HG02981 (cell line): Measurements from ENCODE around the gene CCDC86.

Experiments
- ATAC-seq: cut with Tn5 transposase; IDR thresholded peaks from one replicate; pipeline ENCODE4 v1.9.1; 2021; ENCODE audit warnings: mild to moderate bottlenecking, moderate library complexity; ENCODE audit not compliant: unreplicated experiment

Gene CCDC86

GRCh38 chr11:60868682-60869450 is 27.0 kb downstream of the CCDC86 start:
- no peak for ATAC-seq

GRCh38 chr11:60869451-60869825 is 27.5 kb downstream of the CCDC86 start:
- no peak for ATAC-seq

GRCh38 chr11:60870276-60870675 is 28.4 kb downstream of the CCDC86 start:
- ATAC-seq, result no peak

GRCh38 chr11:60870733-60871377 is 28.9 kb downstream of the CCDC86 start:
- ATAC-seq, result no peak

- no peak for ATAC-seq
These were observed 29.6 kb downstream of the CCDC86 start for GRCh38 chr11:60871378-60872061.

- ATAC-seq, result no peak
These were observed 30.4 kb downstream of the CCDC86 start for GRCh38 chr11:60872124-60872960.

- ATAC-seq, result no peak
These were observed 31.1 kb downstream of the CCDC86 start for GRCh38 chr11:60872961-60873524.

- ATAC-seq, result no peak
These were observed 31.6 kb downstream of the CCDC86 start for GRCh38 chr11:60873533-60873932.

- no peak for ATAC-seq
These were observed 32.8 kb downstream of the CCDC86 start for GRCh38 chr11:60874421-60875365.

GRCh38 chr11:60875366-60876167 is 33.7 kb downstream of the CCDC86 start:
- no peak for ATAC-seq

- ATAC-seq, result no peak
These were observed 34.2 kb downstream of the CCDC86 start for GRCh38 chr11:60876168-60876485.

- ATAC-seq, result no peak
These were observed 36.6 kb downstream of the CCDC86 start for GRCh38 chr11:60878245-60879101.

GRCh38 chr11:60879104-60879503 is 37.2 kb downstream of the CCDC86 start:
- no peak for ATAC-seq

GRCh38 chr11:60879971-60880588 is 38.2 kb downstream of the CCDC86 start:
- no peak for ATAC-seq

GRCh38 chr11:60880643-60881282 is 38.9 kb downstream of the CCDC86 start:
- no peak for ATAC-seq

- peak; percentile 67 for ATAC-seq
These were observed 45.6 kb downstream of the CCDC86 start for GRCh38 chr11:60887556-60887955.

- ATAC-seq, result no peak
These were observed 48.0 kb downstream of the CCDC86 start for GRCh38 chr11:60889869-60890311.
